Smooth muscle cell (in vitro differentiated cells): Measurements from ENCODE around the gene EI24. TPM values are rescaled to one million over a fixed set of nuclear protein-coding genes. Genes with fewer than 3 reads are reported as not detected.

Source experiments
- DNase-seq: peaks from one replicate; lab custom pipeline; 2025; ENCODE audit not compliant: unreplicated experiment; lab: John Stamatoyannopoulos, UW
- H2AFZ ChIP-seq: fragments of 200-600 bp; sonication (generic); 2 replicates; pipeline ENCODE4 v1.6.0; 2016; ENCODE audit warnings: antibody characterized with exemption, low read depth, mild to moderate bottlenecking
- H3F3A ChIP-seq: fragments of 200-600 bp; sonication (generic); 2 replicates; pipeline ENCODE4 v1.6.0; 2017; ENCODE audit warnings: antibody characterized with exemption, low read depth
- H3K27ac ChIP-seq: fragments of 200-600 bp; sonication (generic); 2 replicates; pipeline ENCODE4 v1.5.1; 2016; ENCODE audit warnings: low read depth, mild to moderate bottlenecking
- H3K27me3 ChIP-seq: fragments of 200-600 bp; sonication (generic); 2 replicates; pipeline ENCODE4 v1.6.1; 2016; ENCODE audit warnings: low read depth, mild to moderate bottlenecking
- H3K36me3 ChIP-seq: fragments of 200-600 bp; sonication (generic); 2 replicates; pipeline ENCODE4 v1.5.1; 2016; ENCODE audit warnings: low read depth
- H3K4me1 ChIP-seq: fragments of 200-600 bp; sonication (generic); 2 replicates; pipeline ENCODE4 v1.5.1; 2016; ENCODE audit warnings: low read depth
- H3K4me2 ChIP-seq: fragments of 200-600 bp; sonication (generic); 2 replicates; pipeline ENCODE4 v1.6.0; 2016; ENCODE audit warnings: mild to moderate bottlenecking
- H3K4me3 ChIP-seq: fragments of 200-600 bp; sonication (generic); 2 replicates; pipeline ENCODE4 v1.5.1; 2016; ENCODE audit warnings: mild to moderate bottlenecking
- H3K79me2 ChIP-seq: fragments of 200-600 bp; sonication (generic); 2 replicates; pipeline ENCODE4 v1.6.0; 2016; ENCODE audit warnings: low read depth, mild to moderate bottlenecking
- H3K9ac ChIP-seq: fragments of 200-600 bp; sonication (generic); 2 replicates; pipeline ENCODE4 v1.6.0; 2016; ENCODE audit warnings: low read depth
- H3K9me3 ChIP-seq: fragments of 200-600 bp; sonication (generic); replicated peaks from 2 replicates; pipeline ENCODE4 v1.5.1; 2016; ENCODE audit warnings: low read depth
- H4K20me1 ChIP-seq: fragments of 200-600 bp; sonication (generic); 2 replicates; pipeline ENCODE4 v1.6.0; 2016; ENCODE audit warnings: low read depth
- CTCF ChIP-seq: fragments of 200-600 bp; sonication (generic); IDR thresholded peaks from 2 replicates; pipeline ENCODE4 v1.5.1; 2017; ENCODE audit warnings: borderline replicate concordance, mild to moderate bottlenecking, antibody characterized with exemption; ENCODE audit not compliant: insufficient read depth, poor library complexity, severe bottlenecking
- WGBS: methylation state at CpG from one replicate; pipeline ENCODE4 v1.1.7; 2016; ENCODE audit warnings: low lambda C conversion rate; 5-methylcytosine and 5-hydroxymethylcytosine counted together
- polyA plus RNA-seq: library from polyadenylated mRNA; unstranded; fragments of >200 nt; fragmentation: Nextera tagmentation; extraction: Ambion mirVana; gene quantifications from 2 replicates; pipeline ENCODE4 v1.2.1, GENCODE V29; 2016
- total RNA-seq: library from RNA; depleted of rRNA; stranded (reverse); fragments of >200 nt; gene quantifications from 2 replicates; pipeline ENCODE4 v1.2.3, GENCODE V29; 2014

The EI24 gene
- total and polyA plus RNA-seq, 2 experiments from 2014 or later: 130 to 154 TPM

GRCh38 chr11:125564357-125564756 lies 4.9 kb upstream of the EI24 start:
- Histone ChIP-seq H3K27ac (no peak overlapping the region), H3K27me3 (no peaks in the 10 kb centered on the region), H3K4me1 (no peaks in the 10 kb centered on the region), H2AFZ (no peak overlapping the region), H3K4me2 (no peak overlapping the region), H3K36me3 (no peaks in the 10 kb centered on the region), H4K20me1 (no peaks in the 10 kb centered on the region), H3K79me2 (peaks cover under 1% of the 10 kb centered on the region), H3K4me3 (no peak overlapping the region), H3F3A (no peaks in the 10 kb centered on the region), H3K9me3 (no peaks in the 10 kb centered on the region), H3K9ac (no peak overlapping the region)
- 93% methylated on average over 3 of the region's 3 CpGs for WGBS
- TF ChIP-seq CTCF: no peak
- no peak for DNase-seq

DNA sequence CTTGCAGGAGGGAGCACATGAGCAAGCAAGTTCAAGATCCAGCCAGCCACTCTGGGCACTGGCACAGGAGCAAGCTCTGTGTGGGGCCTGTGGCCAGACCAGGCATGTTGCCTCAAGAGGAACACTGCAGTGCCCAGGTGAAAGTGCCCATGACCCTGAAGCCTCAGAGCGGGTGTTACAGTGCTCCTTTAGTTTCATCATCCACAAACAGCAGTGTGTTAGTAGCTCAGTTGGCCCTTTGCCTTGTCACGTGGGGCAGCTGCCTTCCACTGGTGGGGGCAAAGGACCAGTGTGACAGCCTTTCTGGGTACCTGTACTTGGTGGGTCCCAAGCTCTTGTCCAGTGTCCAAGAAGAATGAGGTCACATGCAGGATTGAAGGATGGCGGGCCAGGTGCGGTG lies 3.0 kb upstream of the EI24 start:
- WGBS: 92% methylated on average over 4 of the region's 4 CpGs

GRCh38 chr11:125569915-125570621 lies 791 bp downstream of the EI24 start:
- H3K27me3 ChIP-seq: no peaks in the 10 kb centered on the region
- peak overlapping the region; percentile 99 for H2AFZ ChIP-seq
- no peaks in the 10 kb centered on the region for H3F3A ChIP-seq
- H3K79me2 ChIP-seq: peaks cover 33% of the 10 kb centered on the region
- WGBS: 7% methylated on average over 9 of the region's 9 CpGs
- H4K20me1 ChIP-seq: no peaks in the 10 kb centered on the region
- peak overlapping the region; percentile 83 for H3K4me3 ChIP-seq
- H3K4me2 ChIP-seq: peak overlapping the region; percentile 94
- no peak overlapping the region for H3K27ac ChIP-seq
- peaks cover 12% of the 10 kb centered on the region for H3K4me1 ChIP-seq
- no peaks in the 10 kb centered on the region for H3K9me3 ChIP-seq
- peaks cover 4% of the 10 kb centered on the region for H3K36me3 ChIP-seq
- H3K9ac ChIP-seq: peak overlapping the region; percentile 79
- TF ChIP-seq CTCF: no peak
- DNase-seq: no peak

More for the DNA sequence above, 3.0 kb upstream of the EI24 start:
- DNase-seq: no peak
- H3K27me3 ChIP-seq: no peaks in the 10 kb centered on the region
- no peaks in the 10 kb centered on the region for H3F3A ChIP-seq
- peaks cover 19% of the 10 kb centered on the region for H3K79me2 ChIP-seq
- H3K4me2 ChIP-seq: no peak overlapping the region
- no peak overlapping the region for H2AFZ ChIP-seq
- H3K36me3 ChIP-seq: no peaks in the 10 kb centered on the region
- H3K9ac ChIP-seq: no peak overlapping the region
- no peaks in the 10 kb centered on the region for H3K9me3 ChIP-seq
- no peaks in the 10 kb centered on the region for H4K20me1 ChIP-seq
- no peak overlapping the region for H3K4me3 ChIP-seq
- no peak overlapping the region for H3K27ac ChIP-seq
- H3K4me1 ChIP-seq: peaks cover 12% of the 10 kb centered on the region
- TF ChIP-seq CTCF: no peak

DNA sequence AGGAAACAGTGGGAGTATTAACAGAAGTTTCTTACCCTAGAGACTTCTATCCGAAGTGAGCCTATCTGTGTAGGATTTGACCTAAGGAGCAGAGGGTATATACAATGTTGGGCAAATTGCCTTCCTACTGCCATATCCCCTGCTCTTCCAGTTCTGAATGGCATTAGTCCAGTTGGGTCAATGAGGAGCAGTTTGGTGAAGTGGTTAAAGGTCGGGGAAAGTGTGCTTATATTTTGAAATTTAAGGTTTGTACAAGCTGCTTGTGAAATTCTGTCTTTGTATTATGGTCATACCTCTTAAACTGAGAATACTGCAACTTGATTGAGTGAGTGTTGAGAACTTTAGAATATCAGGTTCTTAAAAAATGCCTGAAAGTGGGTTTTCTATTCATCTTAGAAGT lies 1.7 kb downstream of the EI24 start:
- Histone ChIP-seq H3K4me1 (peaks cover 12% of the 10 kb centered on the region), H3K27me3 (no peaks in the 10 kb centered on the region), H3K9ac (peak overlapping the region; percentile 79), H3K27ac (no peak overlapping the region), H4K20me1 (no peaks in the 10 kb centered on the region), H3K9me3 (no peaks in the 10 kb centered on the region), H2AFZ (no peak overlapping the region), H3K4me3 (peak overlapping the region; percentile 83), H3K36me3 (peaks cover 12% of the 10 kb centered on the region), H3K79me2 (peaks cover 33% of the 10 kb centered on the region), H3F3A (no peaks in the 10 kb centered on the region), H3K4me2 (peak overlapping the region; percentile 94)
- no peak for DNase-seq
- TF ChIP-seq CTCF: no peak
- WGBS: 95% methylated on average over 2 of the region's 2 CpGs
